Astrocyte of the spinal cord (primary cell): ENCODE data around the gene BTG2.

ENCODE experiments used
- DNase-seq: peaks from one replicate; pipeline ENCODE4 v3.0.0; 2011; ENCODE audit warnings: low read depth, low spot score
- H3K4me3 ChIP-seq: 2 replicates; pipeline ENCODE4 v1.5.1; 2011; ENCODE audit warnings: low read depth, mild to moderate bottlenecking, low read length, moderate library complexity
- in situ Hi-C: cut with HindIII; loops from 2 replicates; pipeline ENCODE4 v1.10.0; 2017; ENCODE audit warnings: low sequenced_read_pairs
- TF ChIP-seq, protein P1 (sequence below): IDR thresholded peaks from 2 replicates; pipeline ENCODE4 v1.5.1; 2012; ENCODE audit warnings: low read depth, mild to moderate bottlenecking, low read length, inconsistent platforms

BTG2 gene

DNA sequence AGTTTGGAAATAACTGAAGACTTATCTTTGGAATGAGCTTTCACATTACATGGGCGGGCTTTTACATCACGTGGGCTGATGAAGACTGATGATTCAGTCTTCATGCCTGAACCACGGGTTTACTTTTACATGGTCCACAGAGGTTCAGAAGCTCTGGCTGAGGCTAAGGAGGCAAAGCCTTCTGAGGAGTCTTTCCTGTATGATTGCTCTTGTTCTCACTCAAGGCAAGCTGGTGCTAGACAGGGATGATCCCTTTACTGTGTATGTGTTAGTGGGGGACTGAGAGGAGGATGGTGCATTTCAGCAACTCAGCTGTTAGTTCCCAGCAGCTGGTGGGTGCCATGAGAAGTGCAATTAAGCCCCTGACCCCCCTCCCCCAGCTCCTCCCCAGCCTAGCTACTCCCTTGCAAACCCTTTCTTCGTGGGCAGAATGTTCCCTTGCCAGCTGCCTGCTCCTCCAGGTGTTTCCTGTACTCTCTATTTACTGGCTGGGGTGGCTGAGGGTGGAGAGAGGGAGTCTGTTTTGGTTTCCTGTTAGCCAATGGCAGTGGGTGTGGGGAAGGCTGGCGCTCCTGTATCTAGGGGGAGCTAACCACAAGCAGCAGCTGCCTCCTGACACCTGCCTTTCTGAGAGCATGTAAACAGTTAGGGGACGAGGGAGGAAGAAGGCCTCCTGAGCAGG is 15.4 kb downstream of the BTG2 start:
- no peak for DNase-seq
- in situ Hi-C loops: no loop called here
- no peak overlapping the region for H3K4me3 ChIP-seq
- TF ChIP-seq, protein P1, sequence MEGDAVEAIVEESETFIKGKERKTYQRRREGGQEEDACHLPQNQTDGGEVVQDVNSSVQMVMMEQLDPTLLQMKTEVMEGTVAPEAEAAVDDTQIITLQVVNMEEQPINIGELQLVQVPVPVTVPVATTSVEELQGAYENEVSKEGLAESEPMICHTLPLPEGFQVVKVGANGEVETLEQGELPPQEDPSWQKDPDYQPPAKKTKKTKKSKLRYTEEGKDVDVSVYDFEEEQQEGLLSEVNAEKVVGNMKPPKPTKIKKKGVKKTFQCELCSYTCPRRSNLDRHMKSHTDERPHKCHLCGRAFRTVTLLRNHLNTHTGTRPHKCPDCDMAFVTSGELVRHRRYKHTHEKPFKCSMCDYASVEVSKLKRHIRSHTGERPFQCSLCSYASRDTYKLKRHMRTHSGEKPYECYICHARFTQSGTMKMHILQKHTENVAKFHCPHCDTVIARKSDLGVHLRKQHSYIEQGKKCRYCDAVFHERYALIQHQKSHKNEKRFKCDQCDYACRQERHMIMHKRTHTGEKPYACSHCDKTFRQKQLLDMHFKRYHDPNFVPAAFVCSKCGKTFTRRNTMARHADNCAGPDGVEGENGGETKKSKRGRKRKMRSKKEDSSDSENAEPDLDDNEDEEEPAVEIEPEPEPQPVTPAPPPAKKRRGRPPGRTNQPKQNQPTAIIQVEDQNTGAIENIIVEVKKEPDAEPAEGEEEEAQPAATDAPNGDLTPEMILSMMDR: no peak

DNA sequence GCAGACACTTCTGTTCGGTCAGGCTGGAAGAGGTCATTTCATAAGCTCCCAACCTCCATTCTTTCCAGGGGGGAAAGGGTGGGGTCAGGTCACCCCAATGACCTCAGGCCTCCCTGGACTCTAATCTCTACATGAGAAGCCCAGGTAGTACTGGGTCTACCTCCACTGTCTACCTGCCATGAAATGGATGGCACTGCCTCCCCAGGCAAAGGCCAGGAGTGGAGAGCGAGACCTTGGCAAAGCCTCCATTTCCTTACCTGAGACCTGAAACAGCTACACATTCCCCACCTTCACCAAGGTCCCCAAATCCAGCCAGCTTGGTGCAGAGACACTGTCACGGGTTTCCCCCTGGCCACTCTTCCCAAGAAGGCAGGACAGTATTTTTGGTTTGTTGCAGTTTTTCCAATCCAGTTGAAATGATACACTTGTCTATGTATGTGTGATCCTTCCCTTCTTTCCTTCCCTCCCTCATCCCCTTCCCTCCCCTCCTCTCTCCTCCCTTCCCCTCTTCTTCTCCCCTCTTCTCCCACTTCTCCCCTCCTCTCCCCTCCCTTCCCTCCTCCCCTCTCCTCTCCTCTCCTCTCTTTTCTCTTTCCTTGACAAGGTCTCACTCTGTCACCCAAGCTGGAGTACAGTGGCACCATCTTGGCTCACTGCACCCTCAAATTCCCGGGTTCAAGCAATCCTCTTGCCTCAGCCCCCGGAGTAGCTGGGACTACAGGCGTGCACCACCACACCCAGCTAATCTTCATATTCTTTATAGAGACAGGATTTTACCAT is 16.1 kb downstream of the BTG2 start:
- no peak overlapping the region for H3K4me3 ChIP-seq
- in situ Hi-C loops: no loop called here
- no peak for DNase-seq
- TF ChIP-seq, protein P1: no peak

DNA sequence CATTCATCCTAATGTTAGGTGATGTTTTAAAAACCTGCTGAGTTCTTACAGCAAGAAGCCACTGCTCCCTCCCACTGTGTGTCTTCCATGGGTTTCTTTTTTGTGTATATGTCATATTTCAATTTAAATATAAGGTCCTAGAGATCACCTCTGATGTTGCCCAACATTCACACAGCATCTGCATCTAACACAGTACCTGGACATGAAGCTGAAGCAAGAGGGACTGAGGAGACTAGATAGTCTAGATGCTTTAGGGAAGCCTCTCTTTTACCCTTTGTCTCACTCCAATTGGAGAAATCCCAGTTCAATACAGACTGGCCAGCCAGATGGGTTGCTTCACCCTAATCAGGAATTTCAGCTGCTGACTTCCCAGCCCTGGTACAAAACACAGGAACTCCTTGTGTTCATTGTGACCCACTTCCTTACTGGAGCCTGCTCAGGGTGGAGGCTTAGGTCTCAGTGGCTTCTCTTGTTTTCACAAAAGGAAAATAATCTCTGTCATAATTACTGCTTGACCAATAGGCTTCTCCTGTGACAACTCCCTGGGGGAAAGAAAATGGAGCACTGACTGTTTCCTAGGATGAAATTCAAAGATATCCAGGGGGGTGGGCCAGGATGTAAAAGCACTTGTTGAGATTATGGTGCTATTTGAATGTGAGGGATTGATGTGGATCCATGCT is 17.3 kb downstream of the BTG2 start:
- in situ Hi-C loops: no loop called here
- DNase-seq: no peak
- TF ChIP-seq, protein P1: no peak
- no peak overlapping the region for H3K4me3 ChIP-seq

DNA sequence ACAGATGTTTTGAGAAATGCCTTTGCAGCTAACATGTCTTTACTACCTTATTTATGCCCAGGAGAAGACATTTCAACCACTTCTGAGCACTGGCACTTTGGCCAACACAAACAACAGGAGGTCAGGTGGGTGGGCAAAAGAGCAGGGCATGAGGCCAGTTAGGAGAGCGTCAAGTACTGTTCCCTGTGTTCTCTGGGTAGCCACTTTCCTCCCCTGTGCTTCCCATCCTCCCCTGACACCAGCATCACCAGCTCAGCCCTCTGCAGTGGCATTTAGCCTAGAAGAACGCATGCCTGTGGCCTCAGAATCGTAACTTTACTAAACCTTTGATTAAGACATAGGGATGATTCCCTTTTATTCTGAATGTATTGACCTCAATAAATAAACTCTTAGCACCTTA is 18.3 kb downstream of the BTG2 start:
- no peak for DNase-seq
- in situ Hi-C loops: no loop called here
- TF ChIP-seq, protein P1: no peak
- H3K4me3 ChIP-seq: no peak overlapping the region

DNA sequence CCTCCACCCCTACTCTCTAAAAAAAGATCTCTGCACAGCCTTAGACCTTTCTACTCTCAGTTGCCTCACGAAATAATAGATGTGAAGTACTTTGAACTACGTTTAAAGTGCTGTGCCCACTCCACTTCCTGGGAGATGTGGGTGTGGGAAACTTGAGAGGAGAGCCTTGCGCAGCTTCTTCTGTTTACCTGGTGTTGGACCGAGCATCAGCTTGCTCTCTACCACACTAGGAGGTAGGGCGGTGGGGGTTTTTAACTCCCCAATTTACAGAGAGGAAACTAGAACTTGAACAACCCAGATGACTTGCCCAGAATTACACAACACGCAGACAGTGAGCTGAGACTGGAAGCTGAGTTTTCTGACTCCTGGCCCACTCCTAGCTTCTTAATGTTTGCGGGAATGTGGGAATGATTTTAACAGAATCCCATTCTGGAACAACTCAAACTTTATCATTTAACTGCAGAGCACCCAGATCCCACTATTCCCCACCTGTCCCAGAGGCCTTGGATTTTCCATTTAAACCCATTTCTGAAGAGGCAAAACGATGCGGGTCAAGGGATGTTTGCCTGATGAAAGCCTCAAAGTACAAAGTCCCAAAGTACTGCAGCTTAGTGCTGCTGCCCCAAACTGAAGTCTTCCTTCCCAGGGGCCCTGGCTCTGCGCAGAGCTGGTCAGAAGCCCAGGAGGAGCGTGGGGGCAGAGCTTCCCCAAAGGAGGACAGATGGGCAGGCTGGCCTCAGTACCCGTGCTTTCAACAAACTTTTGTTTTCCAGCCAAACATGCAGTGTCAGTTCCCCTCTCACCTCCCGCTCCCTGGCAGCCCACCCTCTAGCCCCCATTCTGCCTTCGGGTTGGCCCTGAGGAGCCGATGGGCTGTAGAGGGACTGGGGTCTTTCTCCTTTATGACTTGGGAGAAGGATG is 19.0 kb downstream of the BTG2 start:
- TF ChIP-seq, protein P1: no peak
- in situ Hi-C loops: no loop called here
- no peak overlapping the region for H3K4me3 ChIP-seq
- DNase-seq: no peak

DNA sequence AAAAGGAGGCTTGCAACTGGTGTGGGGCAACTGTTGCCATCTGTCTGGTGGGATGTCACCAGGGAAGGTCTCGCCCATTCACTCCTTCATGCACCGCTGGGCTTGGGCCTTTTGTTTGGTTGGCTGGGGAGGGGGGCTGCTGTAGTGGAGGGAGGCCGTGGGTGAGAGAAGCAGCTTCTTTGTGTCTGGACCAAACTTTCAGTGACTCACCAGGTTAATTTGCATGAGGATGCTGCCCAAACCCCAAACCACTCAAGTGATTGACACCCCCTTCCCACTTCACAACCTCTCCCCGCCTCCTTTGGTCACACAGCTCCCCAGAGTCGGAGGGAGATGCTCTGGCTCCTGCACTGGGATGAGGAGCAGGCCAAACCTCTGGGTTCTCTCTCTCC is 19.7 kb downstream of the BTG2 start:
- in situ Hi-C loops: no loop called here
- H3K4me3 ChIP-seq: no peak overlapping the region
- DNase-seq: peak; percentile 18
- TF ChIP-seq, protein P1: no peak
